ENCODE measurements around the gene TBC1D16. TPM values are rescaled to one million over a fixed set of nuclear protein-coding genes. Genes with fewer than 3 reads are reported as not detected.

Gene TBC1D16
- total and polyA plus RNA-seq, 2 experiments from 2014 or later = 24.5 to 38.1 TPM

- Histone ChIP-seq H3K27ac (no peak overlapping the region), H3K36me3 (replicated peaks; ENCODE audit: insufficient read depth, low read depth) (no peaks in the 10 kb centered on the region), H2AFZ (no peak overlapping the region), H3K79me2 (no peaks in the 10 kb centered on the region), H3K27me3 (no peaks in the 10 kb centered on the region), H3K4me3 (no peak overlapping the region), H3K4me2 (no peak overlapping the region), H3K4me1 (ENCODE audit: insufficient read depth) (no peaks in the 10 kb centered on the region), H3K9me2 (replicated peaks; ENCODE audit: insufficient read depth) (no peaks in the 10 kb centered on the region), H3K9me3 (ENCODE audit: low read depth) (no peaks in the 10 kb centered on the region), H4K20me1 (ENCODE audit: insufficient read depth, poor library complexity, severe bottlenecking) (no peaks in the 10 kb centered on the region)
- no peak for TF ChIP-seq EZH2phosphoT487 (IDR thresholded peaks at IDR 0.05; ENCODE audit: low read depth, severe bottlenecking, unreplicated experiment)
- no peak for TF ChIP-seq CTCF (IDR thresholded peaks at IDR 0.05; ENCODE audit: poor library complexity)
- TF ChIP-seq EZH2 (IDR thresholded peaks at IDR 0.05; ENCODE audit: borderline replicate concordance) = no peak
- 74% methylated on average over 4 of the region's 4 CpGs for WGBS (ENCODE audit: low lambda C conversion rate, missing lambda C conversion rate)
- DNase-seq (ENCODE audit: low spot score) = no peak
Observed at GRCh38 chr17:80060644-80061043, 25.0 kb upstream of the TBC1D16 start.

GRCh38 chr17:80058311-80058955, 22.8 kb upstream of the TBC1D16 start:
- no peaks in the 10 kb centered on the region for H3K9me3 ChIP-seq (ENCODE audit: low read depth)

GRCh38 chr17:80055597-80055996, 19.9 kb upstream of the TBC1D16 start:
- no peak for DNase-seq (ENCODE audit: low spot score)
- no peak overlapping the region for H3K4me3 ChIP-seq
- H3K4me2 ChIP-seq = no peak overlapping the region
- no peaks in the 10 kb centered on the region for H3K4me1 ChIP-seq (ENCODE audit: insufficient read depth)
- H2AFZ ChIP-seq = no peak overlapping the region
- no peaks in the 10 kb centered on the region for H3K27me3 ChIP-seq
- H3K36me3 ChIP-seq (replicated peaks; ENCODE audit: insufficient read depth, low read depth) = no peaks in the 10 kb centered on the region
- 74% methylated on average over 9 of the region's 9 CpGs for WGBS (ENCODE audit: low lambda C conversion rate, missing lambda C conversion rate)
- H3K79me2 ChIP-seq = no peaks in the 10 kb centered on the region
- no peaks in the 10 kb centered on the region for H3K9me2 ChIP-seq (replicated peaks; ENCODE audit: insufficient read depth)
- no peaks in the 10 kb centered on the region for H4K20me1 ChIP-seq (ENCODE audit: insufficient read depth, poor library complexity, severe bottlenecking)
- no peak overlapping the region for H3K27ac ChIP-seq
- TF ChIP-seq CTCF (IDR thresholded peaks at IDR 0.05; ENCODE audit: poor library complexity) (no peak), EZH2 (IDR thresholded peaks at IDR 0.05; ENCODE audit: borderline replicate concordance) (no peak), EZH2phosphoT487 (IDR thresholded peaks at IDR 0.05; ENCODE audit: low read depth, severe bottlenecking, unreplicated experiment) (no peak)
- H3K9me3 ChIP-seq (ENCODE audit: low read depth) = no peaks in the 10 kb centered on the region

More at GRCh38 chr17:80058311-80058955, 22.8 kb upstream of the TBC1D16 start:
- Histone ChIP-seq H3K4me3 (no peak overlapping the region), H3K9me2 (replicated peaks; ENCODE audit: insufficient read depth) (no peaks in the 10 kb centered on the region), H2AFZ (no peak overlapping the region), H3K27me3 (no peaks in the 10 kb centered on the region), H3K4me2 (no peak overlapping the region), H4K20me1 (ENCODE audit: insufficient read depth, poor library complexity, severe bottlenecking) (no peaks in the 10 kb centered on the region), H3K36me3 (replicated peaks; ENCODE audit: insufficient read depth, low read depth) (no peaks in the 10 kb centered on the region), H3K27ac (no peak overlapping the region), H3K4me1 (ENCODE audit: insufficient read depth) (no peaks in the 10 kb centered on the region), H3K79me2 (no peaks in the 10 kb centered on the region)
- no peak for TF ChIP-seq EZH2phosphoT487 (IDR thresholded peaks at IDR 0.05; ENCODE audit: low read depth, severe bottlenecking, unreplicated experiment)
- no peak for TF ChIP-seq EZH2 (IDR thresholded peaks at IDR 0.05; ENCODE audit: borderline replicate concordance)
- no peak for TF ChIP-seq CTCF (IDR thresholded peaks at IDR 0.05; ENCODE audit: poor library complexity)
- no peak for DNase-seq (ENCODE audit: low spot score)
- 97% methylated on average over 28 of the region's 28 CpGs for WGBS (ENCODE audit: low lambda C conversion rate, missing lambda C conversion rate)

All from hepatocyte (in vitro differentiated cells).